IPS-18c (cell line): ENCODE data around the gene ACP4.
"Not testable (repeated sequence)": the region's sequence is repeated elsewhere in the genome, so short reads cannot be mapped to it uniquely, and the experiment has no call there.

Source experiments
- H3K4me3 ChIP-seq: 2 replicates; pipeline ENCODE4 v1.7.0; 2013; ENCODE audit warnings: low read depth, mild to moderate bottlenecking, low read length, moderate library complexity; ENCODE audit not compliant: insufficient read depth
- H3K9me3 ChIP-seq: one replicate; pipeline ENCODE4 v1.6.1; 2013; ENCODE audit warnings: mild to moderate bottlenecking, low read length, moderate library complexity; ENCODE audit not compliant: control insufficient read depth, insufficient read depth

Gene ACP4

DNA sequence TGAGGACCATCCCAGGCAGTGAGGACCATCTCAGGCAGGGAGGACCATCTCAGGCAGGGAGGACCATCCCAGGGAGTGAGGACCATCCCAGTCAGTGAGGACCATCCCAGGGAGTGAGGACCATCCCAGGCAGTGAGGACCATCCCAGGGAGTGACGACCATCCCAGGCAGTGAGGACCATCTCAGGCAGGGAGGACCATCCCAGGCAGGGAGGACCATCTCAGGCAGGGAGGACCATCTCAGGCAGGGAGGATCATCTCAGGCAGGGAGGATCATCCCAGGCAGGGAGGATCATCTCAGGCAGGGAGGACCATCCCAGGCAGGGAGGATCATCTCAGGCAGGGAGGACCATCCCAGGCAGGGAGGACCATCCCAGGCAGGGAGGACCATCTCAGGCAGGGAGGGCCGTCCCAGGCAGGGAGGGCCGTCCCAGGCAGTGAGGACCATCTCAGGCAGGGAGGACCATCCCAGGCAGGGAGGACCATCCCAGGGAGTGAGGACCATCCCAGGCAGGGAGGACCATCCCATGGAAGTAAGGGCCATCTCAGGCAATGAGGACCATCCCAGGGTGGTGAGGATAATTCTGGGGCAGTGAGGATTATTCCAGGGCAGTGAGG lies 21.5 kb downstream of the ACP4 start:
- not testable (repeated sequence) for H3K9me3 ChIP-seq, H3K4me3 ChIP-seq

GRCh38 chr19:50812474-50812873 lies 22.3 kb downstream of the ACP4 start:
- no peak overlapping the region for H3K4me3 ChIP-seq
- no peaks in the 10 kb centered on the region for H3K9me3 ChIP-seq

GRCh38 chr19:50814883-50815282 lies 24.7 kb downstream of the ACP4 start:
- Histone ChIP-seq H3K4me3 (no peak overlapping the region), H3K9me3 (no peaks in the 10 kb centered on the region)

GRCh38 chr19:50815439-50815838 lies 25.2 kb downstream of the ACP4 start:
- no peaks in the 10 kb centered on the region for H3K9me3 ChIP-seq

DNA sequence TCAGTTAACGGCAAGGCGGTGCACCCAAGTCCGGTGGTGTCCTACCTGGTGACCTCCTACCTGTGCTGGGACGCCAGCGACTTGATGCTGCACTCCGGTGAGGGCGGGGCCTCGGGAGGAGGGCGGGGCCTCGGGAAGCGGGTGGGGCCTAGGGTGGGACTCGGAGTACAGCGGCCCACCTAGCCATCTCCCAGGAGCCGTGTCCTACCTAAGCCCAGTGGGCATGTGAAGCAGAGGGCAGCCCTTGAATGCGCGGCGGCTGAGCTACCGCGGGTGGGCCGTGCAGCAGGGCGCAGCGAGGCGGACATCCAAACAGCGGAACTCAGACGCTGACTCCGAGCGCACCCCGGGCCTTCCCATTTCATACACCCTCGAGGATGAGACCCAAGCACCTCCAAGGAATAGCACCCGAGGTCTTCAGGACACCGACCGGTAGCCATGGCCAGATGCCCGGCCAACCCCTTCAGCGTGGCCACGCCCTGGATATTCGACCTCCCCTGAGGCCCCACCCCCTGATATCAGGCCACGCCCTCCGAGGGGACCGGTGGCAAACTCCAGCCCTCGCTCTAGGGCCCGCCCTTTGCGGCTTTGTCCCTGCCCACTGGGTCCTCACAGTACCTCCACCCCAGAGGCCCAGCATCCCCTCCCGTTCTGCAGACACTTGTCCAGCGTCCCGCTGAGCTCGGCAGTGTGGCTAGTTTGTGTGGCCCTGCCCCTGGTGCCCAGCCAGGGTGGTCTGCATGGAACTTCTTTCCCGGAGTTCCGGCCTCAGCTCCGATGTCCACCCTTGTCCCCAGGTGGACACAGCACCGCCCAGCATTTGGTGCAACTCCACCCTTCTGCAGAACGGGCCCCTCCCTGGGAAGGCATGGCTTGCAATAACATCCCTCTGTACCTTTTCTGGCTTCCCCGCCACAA lies 28.0 kb downstream of the ACP4 start:
- Histone ChIP-seq H3K4me3 (peak overlapping the region; percentile 86), H3K9me3 (no peaks in the 10 kb centered on the region)

More at GRCh38 chr19:50815439-50815838, 25.2 kb downstream of the ACP4 start:
- H3K4me3 ChIP-seq, result no peak overlapping the region

DNA sequence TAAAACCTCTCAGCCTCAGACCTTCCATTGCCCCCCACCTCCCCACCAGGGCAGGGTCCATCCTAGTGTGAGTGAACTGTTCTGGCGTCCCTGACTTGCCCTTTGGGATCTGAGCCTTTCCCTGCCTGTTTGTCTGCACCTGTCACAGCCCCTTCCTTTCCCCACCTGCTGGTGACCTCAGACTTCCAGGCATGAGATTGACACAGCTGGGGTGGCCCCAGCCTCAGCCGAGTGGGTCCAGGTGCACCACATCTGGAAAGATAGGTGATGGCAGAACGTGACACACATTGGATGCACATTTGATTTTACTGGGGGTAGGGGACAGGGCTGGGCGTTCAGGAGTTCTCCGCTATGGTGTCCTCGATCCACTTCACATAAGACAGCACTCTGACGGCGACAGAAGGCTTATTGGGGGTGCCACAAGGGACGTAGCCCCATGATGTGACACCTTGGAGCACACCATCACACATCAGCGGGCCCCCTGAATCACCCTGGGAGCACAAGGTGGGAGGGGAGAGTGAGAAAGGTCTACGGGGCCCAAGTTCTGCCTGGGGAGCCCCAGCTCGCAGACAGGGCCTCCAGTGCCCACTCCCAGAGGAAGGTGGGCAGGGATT lies 28.8 kb downstream of the ACP4 start:
- Histone ChIP-seq H3K9me3 (no peaks in the 10 kb centered on the region), H3K4me3 (peak overlapping the region; percentile 86; the same call in 1 of the 2 replicates)

DNA sequence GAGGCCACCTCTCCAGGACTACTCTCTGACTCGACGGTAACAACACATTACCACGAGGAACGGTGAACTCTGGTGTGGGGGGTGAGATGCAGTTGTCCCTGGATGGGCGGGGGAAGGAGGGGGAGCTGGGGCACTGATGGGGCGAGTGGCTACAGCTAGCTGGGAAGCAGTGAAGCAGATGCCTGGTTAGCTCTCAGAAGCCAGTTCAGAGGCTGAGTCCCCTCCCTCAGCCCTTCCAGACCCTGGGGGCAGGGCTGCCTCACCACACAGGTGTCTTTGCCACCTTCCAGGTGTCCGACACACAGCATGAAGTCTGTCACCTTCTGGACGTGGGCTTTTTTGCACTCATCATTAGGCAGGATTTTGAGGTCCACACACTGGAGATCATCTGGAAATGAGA lies 29.4 kb downstream of the ACP4 start:
- Histone ChIP-seq H3K9me3 (no peaks in the 10 kb centered on the region), H3K4me3 (no peak overlapping the region)

DNA sequence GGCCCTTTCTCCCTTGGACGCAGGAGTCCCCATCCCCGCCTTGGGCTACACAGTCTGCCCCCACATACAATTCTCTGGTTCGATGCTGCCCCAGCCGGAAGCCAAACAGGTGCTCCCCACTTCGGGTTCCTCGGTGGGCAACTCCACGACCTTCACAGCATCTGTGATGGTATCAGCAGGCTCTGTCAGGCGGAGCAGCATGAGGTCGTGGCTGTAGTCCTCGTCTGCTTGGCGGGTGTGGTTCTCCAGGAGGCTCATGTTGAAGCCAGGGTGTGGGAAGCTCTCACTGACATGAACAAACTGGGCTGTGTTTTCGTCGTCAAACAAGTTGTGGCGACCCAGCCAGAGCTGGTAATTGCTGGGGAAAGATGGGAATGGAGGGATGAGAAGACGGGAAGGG lies 29.9 kb downstream of the ACP4 start:
- peak overlapping the region; percentile 36 for H3K4me3 ChIP-seq
- H3K9me3 ChIP-seq, result no peaks in the 10 kb centered on the region

DNA sequence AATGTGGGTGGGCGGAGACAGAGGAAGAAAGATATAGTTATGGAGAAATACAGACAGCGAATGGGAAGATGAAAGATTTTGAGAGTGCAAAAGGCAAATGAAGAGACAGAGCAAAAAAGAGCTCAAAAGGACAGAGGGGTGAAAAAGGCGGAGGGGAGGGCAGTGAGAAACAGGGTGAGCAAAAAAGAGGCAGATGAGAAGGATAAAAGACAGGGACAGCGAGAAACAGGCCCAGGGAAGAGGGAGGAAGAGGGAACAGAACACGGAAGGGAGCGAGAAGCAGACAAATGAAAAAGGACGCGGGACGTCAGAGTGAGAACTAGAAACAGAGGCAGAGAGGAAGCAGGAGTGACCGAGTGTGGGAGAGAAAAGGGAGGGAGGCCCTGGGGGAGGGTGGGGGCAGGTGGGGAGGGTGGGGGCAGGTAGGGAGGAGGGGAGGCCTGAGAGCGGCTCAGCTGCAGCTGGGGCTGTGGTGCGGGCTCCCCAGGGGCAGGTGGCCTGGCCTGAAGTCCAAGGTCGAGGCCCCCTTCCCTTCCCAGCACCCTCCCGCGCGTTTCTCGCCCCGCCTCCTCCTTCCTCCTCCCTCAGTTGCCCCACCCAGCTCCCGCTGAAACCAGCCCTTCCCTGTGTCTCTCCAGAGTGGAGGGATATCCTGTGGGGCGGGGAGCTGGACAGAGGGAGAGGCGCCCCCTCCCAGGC lies 30.5 kb downstream of the ACP4 start:
- Histone ChIP-seq H3K9me3 (peaks cover under 1% of the 10 kb centered on the region), H3K4me3 (peak overlapping the region; percentile 28; the same call in 1 of the 2 replicates)

DNA sequence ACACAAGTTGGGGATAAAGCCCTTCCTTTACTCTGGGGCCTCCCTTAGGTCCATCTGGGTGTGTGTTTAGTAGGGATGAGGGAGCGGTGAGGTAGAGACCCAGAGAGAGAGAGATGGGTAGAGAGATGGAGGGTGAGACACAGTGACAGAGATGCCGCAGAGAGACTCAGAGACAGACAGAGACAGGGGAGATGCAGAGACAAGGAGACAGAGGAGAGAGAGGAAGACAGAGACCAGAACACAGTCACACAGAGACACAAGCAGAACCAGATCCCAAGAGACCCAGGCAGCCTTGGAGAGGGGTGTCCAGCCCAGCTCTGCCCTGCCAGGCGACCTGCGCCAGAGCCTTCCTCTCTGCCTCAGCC lies 31.0 kb downstream of the ACP4 start:
- no peak overlapping the region for H3K4me3 ChIP-seq
- H3K9me3 ChIP-seq, result peaks cover 3% of the 10 kb centered on the region

DNA sequence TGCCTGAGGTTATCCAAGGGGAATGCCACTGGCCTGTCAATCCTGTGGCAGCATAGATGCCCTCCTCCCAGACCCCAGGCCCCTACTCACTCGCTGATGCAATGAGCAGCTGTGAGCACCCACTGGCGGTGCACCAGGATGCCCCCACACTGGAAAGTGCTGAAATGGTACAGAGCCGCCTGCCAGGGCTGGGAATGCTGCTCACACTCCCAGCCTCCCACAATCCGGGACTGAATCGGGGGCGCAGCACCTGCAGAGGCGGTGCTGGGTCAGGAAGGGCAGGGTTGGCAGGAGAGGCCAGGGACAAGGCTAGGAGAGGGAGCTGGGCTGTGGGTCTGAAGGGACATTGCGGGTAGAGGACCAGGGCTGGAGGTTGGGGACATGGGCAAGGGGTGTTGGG lies 31.4 kb downstream of the ACP4 start:
- H3K9me3 ChIP-seq, result peaks cover 3% of the 10 kb centered on the region
- no peak overlapping the region for H3K4me3 ChIP-seq

DNA sequence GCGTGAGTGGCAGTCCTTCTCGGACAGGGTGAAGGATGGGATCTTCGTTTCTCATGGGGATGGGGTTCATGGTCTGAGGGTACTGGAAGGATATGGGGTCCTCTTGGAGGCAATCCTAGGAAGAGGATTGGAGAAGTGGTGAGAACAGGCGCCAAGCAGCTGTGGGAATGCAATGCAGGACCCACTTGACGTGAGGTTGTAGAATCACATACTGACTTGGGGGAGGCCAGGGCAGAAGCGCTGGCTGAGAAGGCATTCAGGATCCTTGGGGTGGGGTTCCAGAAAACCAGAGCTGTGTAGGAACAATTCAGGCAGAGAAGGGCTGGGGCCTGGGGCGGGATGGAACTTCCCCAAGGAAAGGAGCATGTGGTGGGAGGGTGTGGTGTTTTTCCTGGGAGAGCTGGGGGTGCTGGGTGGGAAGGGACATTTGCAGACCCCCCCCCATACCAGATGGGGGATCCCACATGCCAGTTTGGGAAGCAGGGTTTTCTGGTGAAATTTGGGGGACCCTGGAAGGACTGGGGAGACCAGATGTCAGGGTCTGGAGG lies 32.5 kb downstream of the ACP4 start:
- H3K9me3 ChIP-seq, result peaks cover 3% of the 10 kb centered on the region
- H3K4me3 ChIP-seq, result no peak overlapping the region

DNA sequence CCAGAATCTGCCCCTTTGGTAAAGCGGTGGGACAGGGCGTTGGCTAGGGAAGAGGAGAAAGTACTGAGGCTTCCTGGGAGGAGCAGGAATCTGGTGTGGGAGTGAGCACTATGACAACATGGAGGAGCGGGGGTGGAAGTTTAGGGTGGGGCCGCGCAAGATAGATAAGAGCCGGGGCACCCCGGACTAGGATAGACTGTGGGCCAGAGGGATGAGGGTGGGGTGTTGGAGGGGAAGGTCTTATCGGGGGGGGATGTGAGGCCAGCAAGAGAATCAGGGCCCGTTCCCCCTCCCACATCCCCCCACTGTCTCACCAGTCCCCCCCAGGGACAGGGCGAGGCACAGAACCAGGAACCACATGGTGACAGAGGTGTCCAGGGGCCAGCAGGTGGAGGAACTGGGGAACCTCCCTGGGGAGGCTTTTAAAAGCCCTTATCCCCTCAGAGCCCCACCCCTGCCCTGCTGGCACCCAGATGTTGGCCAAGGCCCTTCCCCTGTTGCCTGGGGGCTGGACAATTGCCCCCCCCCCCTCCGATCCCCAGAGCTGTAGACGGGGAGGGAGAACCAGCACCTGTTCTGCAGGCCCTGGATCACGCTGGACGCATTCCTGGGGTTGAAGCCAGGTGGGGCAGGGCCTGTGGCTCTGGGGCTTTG lies 33.3 kb downstream of the ACP4 start, which contains the start of gene KLK1:
Gene KLK1, minus strand, starts transcription at position 399 of the 654 bp plus-strand sequence. Its CDS starts 39 bp downstream, at position 360.
- Histone ChIP-seq H3K9me3 (peaks cover 3% of the 10 kb centered on the region), H3K4me3 (no peak within 1 kb of the TSS)

GRCh38 chr19:50826492-50827240 lies 36.5 kb downstream of the ACP4 start:
- Histone ChIP-seq H3K4me3 (no peak overlapping the region), H3K9me3 (peaks cover 3% of the 10 kb centered on the region)

GRCh38 chr19:50827476-50827875 lies 37.3 kb downstream of the ACP4 start:
- Histone ChIP-seq H3K9me3 (peaks cover 3% of the 10 kb centered on the region), H3K4me3 (no peak overlapping the region)

DNA sequence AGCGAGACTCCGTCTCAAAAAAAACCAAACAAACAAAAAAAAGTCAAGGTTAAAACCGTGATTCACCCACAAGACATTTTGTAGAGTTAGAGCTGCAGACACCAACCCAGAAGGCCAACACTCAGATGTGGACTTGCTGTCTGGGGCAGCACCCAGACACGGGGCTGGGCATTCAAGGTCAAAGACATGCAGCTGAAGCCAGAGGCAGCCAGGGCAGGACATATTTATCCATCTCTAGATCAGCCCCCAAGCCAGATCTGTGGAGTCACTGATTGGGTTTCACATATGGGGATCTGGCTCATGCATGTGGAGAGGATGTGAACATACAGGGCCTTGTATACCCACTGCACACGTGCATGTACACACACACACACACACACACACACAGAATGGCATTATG lies 39.6 kb downstream of the ACP4 start:
- Histone ChIP-seq H3K4me3 (no peak overlapping the region), H3K9me3 (peaks cover 3% of the 10 kb centered on the region)
